Thymus (tissue), 11 donors: ENCODE results near the gene HOXA13. TPM values are rescaled to one million over a fixed set of nuclear protein-coding genes. Genes with fewer than 3 reads are reported as not detected.

Source experiments
- DNase-seq, 9 donors: peaks; one replicate each; pipeline ENCODE4 v3.0.0-alpha.2; 2013; ENCODE audit warnings: low spot score in 9 of 9, low read depth in 6 of 9, missing footprints in 1 of 9
- H3K27ac ChIP-seq, 2 donors: one replicate each; pipeline ENCODE4 v1.5.1; 2013; ENCODE audit warnings: control low read depth in 1 of 2, low read depth in 1 of 2, low read length in 1 of 2, mild to moderate bottlenecking in 1 of 2, moderate library complexity in 1 of 2
- H3K27me3 ChIP-seq, 2 donors: one replicate each; pipeline ENCODE4 v1.5.1; 2013; ENCODE audit warnings: low read length in 1 of 2; ENCODE audit not compliant: control insufficient read depth in 2 of 2, insufficient read depth in 1 of 2
- H3K36me3 ChIP-seq, 2 donors: one replicate each; pipeline ENCODE4 v1.5.1; 2013; ENCODE audit warnings: low read length in 1 of 2, mild to moderate bottlenecking in 1 of 2, moderate library complexity in 1 of 2; ENCODE audit not compliant: control insufficient read depth in 2 of 2, insufficient read depth in 2 of 2
- H3K4me1 ChIP-seq, 2 donors: one replicate each; pipeline ENCODE4 v1.5.1; 2013; ENCODE audit warnings: low read length in 2 of 2; ENCODE audit not compliant: control insufficient read depth in 2 of 2, insufficient read depth in 2 of 2
- H3K4me3 ChIP-seq, 2 donors: one replicate each; pipeline ENCODE4 v1.5.1; 2013; ENCODE audit warnings: low read length in 2 of 2, control low read depth in 1 of 2, mild to moderate bottlenecking in 1 of 2
- H3K9me3 ChIP-seq, 2 donors: one replicate each; pipeline ENCODE4 v1.5.1; 2013; ENCODE audit warnings: low read length in 1 of 2, mild to moderate bottlenecking in 1 of 2; ENCODE audit not compliant: control insufficient read depth in 2 of 2, insufficient read depth in 1 of 2
- WGBS: extraction: QIAGEN DNeasy Blood & Tissue Kit; methylation state at CpG from one replicate; pipeline ENCODE4 v1.1.7; 2013; 5-methylcytosine and 5-hydroxymethylcytosine counted together
- polyA plus RNA-seq: library from polyadenylated mRNA; stranded (reverse); fragments of 200-250 nt; gene quantifications from one replicate; pipeline ENCODE4 v1.2.3, GENCODE V29; 2013
- total RNA-seq: library from RNA; stranded (reverse); fragments of 120-200 nt; gene quantifications from one replicate; pipeline ENCODE4 v1.2.4, GENCODE V29; 2013
- donor health status: healthy.

The HOXA13 gene
- total and polyA plus RNA-seq, 2 donors = 0.02 TPM; not detected in 1

GRCh38 chr7:27148031-27148755 is 51.7 kb downstream of the HOXA13 start:
- Histone ChIP-seq H3K27ac (no peak overlapping the region), H3K4me3 (peak overlapping the region in 1 of 2 donors; percentile 17), H3K9me3 (peaks cover 2 to 54% of the 10 kb centered on the region in 2 donors), H3K27me3 (peaks cover 66 to 100% of the 10 kb centered on the region in 2 donors), H3K36me3 (no peaks in the 10 kb centered on the region), H3K4me1 (peaks cover 16 to 39% of the 10 kb centered on the region in 2 donors)
- 9% methylated on average over 28 of the region's 28 CpGs for WGBS
- DNase-seq = no peak

GRCh38 chr7:27147199-27148030 is 52.5 kb downstream of the HOXA13 start, which contains the start of gene HOXA6:
Gene HOXA6, minus strand, starts transcription at chr7:27147774. Its CDS starts 25 bp downstream, at chr7:27147749.
- 28% methylated on average over 63 of the region's 63 CpGs for WGBS
- Histone ChIP-seq H3K27me3 (peaks cover 58 to 100% of the 10 kb centered on the region in 2 donors), H3K36me3 (no peaks in the 10 kb centered on the region), H3K4me3 (peak within 1 kb of the TSS in 1 of 2 donors; percentile 17), H3K9me3 (peaks cover 2 to 50% of the 10 kb centered on the region in 2 donors), H3K27ac (no peak within 1 kb of the TSS), H3K4me1 (peaks cover 15 to 38% of the 10 kb centered on the region in 2 donors)
- DNase-seq = no peak

GRCh38 chr7:27146491-27147198 is 53.2 kb downstream of the HOXA13 start:
- WGBS = 96% methylated on average over 5 of the region's 5 CpGs
- Histone ChIP-seq H3K36me3 (no peaks in the 10 kb centered on the region), H3K27ac (no peak overlapping the region), H3K4me3 (no peak overlapping the region), H3K9me3 (peaks cover 2 to 42% of the 10 kb centered on the region in 2 donors), H3K27me3 (peaks cover 53 to 100% of the 10 kb centered on the region in 2 donors), H3K4me1 (peaks cover 12 to 30% of the 10 kb centered on the region in 2 donors)
- DNase-seq = no peak

- H3K4me1 ChIP-seq = peaks cover 6 to 23% of the 10 kb centered on the region in 2 donors
- no peak overlapping the region for H3K27ac ChIP-seq
- H3K27me3 ChIP-seq = peaks cover 46 to 97% of the 10 kb centered on the region in 2 donors
- no peaks in the 10 kb centered on the region for H3K36me3 ChIP-seq
- no peak overlapping the region for H3K4me3 ChIP-seq
- no peak for DNase-seq
- peaks cover 2 to 36% of the 10 kb centered on the region in 2 donors for H3K9me3 ChIP-seq
- 89% methylated on average over 11 of the region's 11 CpGs for WGBS
Measured at GRCh38 chr7:27145914-27146412, 53.9 kb downstream of the HOXA13 start.

GRCh38 chr7:27145165-27145913 is 54.6 kb downstream of the HOXA13 start:
- peaks cover 6 to 18% of the 10 kb centered on the region in 2 donors for H3K4me1 ChIP-seq
- DNase-seq = no peak
- peaks cover 41 to 97% of the 10 kb centered on the region in 2 donors for H3K27me3 ChIP-seq
- H3K27ac ChIP-seq = no peak overlapping the region
- H3K4me3 ChIP-seq = no peak overlapping the region
- peaks cover 2 to 30% of the 10 kb centered on the region in 2 donors for H3K9me3 ChIP-seq
- no peaks in the 10 kb centered on the region for H3K36me3 ChIP-seq
- WGBS = 91% methylated on average over 47 of the region's 47 CpGs

GRCh38 chr7:27144781-27145164 is 55.1 kb downstream of the HOXA13 start:
- 86% methylated on average over 31 of the region's 31 CpGs for WGBS
- Histone ChIP-seq H3K27me3 (peaks cover 37 to 96% of the 10 kb centered on the region in 2 donors), H3K36me3 (no peaks in the 10 kb centered on the region), H3K9me3 (peaks cover 2 to 29% of the 10 kb centered on the region in 2 donors), H3K4me3 (no peak overlapping the region), H3K27ac (no peak overlapping the region), H3K4me1 (peaks cover 6 to 15% of the 10 kb centered on the region in 2 donors)
- DNase-seq = no peak

Other genes with a start within 250 kb of the HOXA13 start
- gene HOXA1, start 104.1 kb downstream of the HOXA13 start, total RNA-seq = 0.28 TPM
- 0.71 TPM for gene HOXA1, start 104.1 kb downstream of the HOXA13 start, polyA plus RNA-seq
- 1.5 TPM for gene HOXA2, start 97.4 kb downstream of the HOXA13 start, total RNA-seq
- gene HOXA2, start 97.4 kb downstream of the HOXA13 start, polyA plus RNA-seq = 3.9 TPM
- gene HOXA4, start 69.3 kb downstream of the HOXA13 start, total RNA-seq = 0.42 TPM
- 3.0 TPM for gene HOXA4, start 69.3 kb downstream of the HOXA13 start, polyA plus RNA-seq
- gene HOXA5, start 56.4 kb downstream of the HOXA13 start, total RNA-seq = 0.24 TPM
- gene HOXA5, start 56.4 kb downstream of the HOXA13 start, polyA plus RNA-seq = 0.43 TPM
- 0.33 TPM for gene HOXA6, start 52.3 kb downstream of the HOXA13 start, total RNA-seq
- gene HOXA6, start 52.3 kb downstream of the HOXA13 start, polyA plus RNA-seq = 0.09 TPM
- 0.80 TPM for gene HOXA3, start 47.5 kb downstream of the HOXA13 start, total RNA-seq
- gene HOXA3, start 47.5 kb downstream of the HOXA13 start, polyA plus RNA-seq = 5.5 TPM
- gene HOXA7, start 43.4 kb downstream of the HOXA13 start, total RNA-seq = 0.57 TPM
- gene HOXA7, start 43.4 kb downstream of the HOXA13 start, polyA plus RNA-seq = 0.41 TPM
- gene HOXA9, start 34.6 kb downstream of the HOXA13 start, total RNA-seq = 1.5 TPM
- 4.9 TPM for gene HOXA9, start 34.6 kb downstream of the HOXA13 start, polyA plus RNA-seq
- 1.1 TPM for gene HOXA10, start 25.8 kb downstream of the HOXA13 start, total RNA-seq
- 3.5 TPM for gene HOXA10, start 25.8 kb downstream of the HOXA13 start, polyA plus RNA-seq
- gene HOXA11, start 14.9 kb downstream of the HOXA13 start, total RNA-seq = not detected
- under 0.01 TPM for gene HOXA11, start 14.9 kb downstream of the HOXA13 start, polyA plus RNA-seq
- gene EVX1, start 42.7 kb upstream of the HOXA13 start, total RNA-seq = not detected
- gene EVX1, start 42.7 kb upstream of the HOXA13 start, polyA plus RNA-seq = 0.05 TPM